Measurements from ENCODE around the gene SUV39H1.
"Not testable (repeated sequence)": the region's sequence is repeated elsewhere in the genome, so short reads cannot be mapped to it uniquely, and the experiment has no call there.

The SUV39H1 gene

DNA sequence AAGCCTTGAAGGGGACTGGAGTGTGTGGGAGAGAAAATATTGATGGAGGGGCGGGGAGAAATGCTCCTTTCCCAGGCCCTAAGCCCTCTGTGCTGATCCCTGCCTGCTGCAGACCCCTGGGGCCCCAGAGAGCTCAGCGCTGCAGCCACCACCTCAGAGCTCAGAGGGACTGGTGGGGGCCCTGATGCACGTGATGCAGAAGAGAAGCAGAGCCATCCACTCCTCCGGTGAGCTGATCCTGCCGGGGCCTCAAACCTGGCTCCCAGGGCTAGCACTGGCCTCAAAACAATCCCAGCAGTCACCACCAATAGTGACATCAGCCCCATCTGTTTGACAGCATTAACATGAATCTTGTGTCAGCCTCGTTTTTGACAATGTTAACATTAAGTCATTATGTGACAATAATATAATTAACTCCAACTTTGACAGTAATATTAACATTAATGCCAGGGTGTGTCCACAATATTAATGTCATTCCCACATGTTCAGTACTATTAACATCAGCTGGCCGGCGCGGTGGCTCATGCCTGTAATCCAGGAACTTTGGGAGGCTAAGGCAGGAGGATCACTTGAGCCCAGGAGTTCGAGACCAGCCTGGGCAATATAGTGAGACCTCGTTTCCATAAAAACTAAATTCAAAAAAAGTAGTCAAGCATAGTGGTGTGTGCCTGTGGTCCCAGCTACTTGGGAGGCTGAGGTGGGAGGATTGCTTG lies 7.2 kb upstream of the SUV39H1 start:
- DNase-seq (ENCODE audit: low spot score) = no peak
- in situ Hi-C loops (cut with MboI; ENCODE audit: low pct_unique_long_range_greater_than_20kb, low sequenced_read_pairs, unreplicated experiment) = no loop called here
- TF ChIP-seq, protein P1, sequence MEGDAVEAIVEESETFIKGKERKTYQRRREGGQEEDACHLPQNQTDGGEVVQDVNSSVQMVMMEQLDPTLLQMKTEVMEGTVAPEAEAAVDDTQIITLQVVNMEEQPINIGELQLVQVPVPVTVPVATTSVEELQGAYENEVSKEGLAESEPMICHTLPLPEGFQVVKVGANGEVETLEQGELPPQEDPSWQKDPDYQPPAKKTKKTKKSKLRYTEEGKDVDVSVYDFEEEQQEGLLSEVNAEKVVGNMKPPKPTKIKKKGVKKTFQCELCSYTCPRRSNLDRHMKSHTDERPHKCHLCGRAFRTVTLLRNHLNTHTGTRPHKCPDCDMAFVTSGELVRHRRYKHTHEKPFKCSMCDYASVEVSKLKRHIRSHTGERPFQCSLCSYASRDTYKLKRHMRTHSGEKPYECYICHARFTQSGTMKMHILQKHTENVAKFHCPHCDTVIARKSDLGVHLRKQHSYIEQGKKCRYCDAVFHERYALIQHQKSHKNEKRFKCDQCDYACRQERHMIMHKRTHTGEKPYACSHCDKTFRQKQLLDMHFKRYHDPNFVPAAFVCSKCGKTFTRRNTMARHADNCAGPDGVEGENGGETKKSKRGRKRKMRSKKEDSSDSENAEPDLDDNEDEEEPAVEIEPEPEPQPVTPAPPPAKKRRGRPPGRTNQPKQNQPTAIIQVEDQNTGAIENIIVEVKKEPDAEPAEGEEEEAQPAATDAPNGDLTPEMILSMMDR (IDR thresholded peaks at IDR 0.05; ENCODE audit: extremely low read depth, insufficient read depth, missing control alignments) = no peak

DNA sequence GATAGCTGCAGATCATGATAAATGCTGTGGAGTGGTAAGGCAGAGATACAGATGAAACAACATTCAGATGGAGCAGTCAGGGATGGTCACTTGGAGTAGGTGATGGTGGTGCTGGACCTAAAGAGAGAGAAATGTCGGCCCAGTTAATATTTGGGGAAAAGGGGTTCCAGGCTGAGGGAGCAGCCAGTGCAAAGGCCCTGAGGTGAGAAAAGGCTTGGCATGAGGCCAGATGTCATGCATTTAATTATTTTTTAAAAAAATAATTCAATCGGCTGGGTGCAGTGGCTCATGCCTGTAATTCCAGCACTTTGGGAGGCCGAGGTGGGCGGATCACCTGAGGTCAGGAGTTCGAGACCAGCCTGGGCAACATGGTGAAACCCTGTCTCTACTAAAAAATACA lies 4.8 kb upstream of the SUV39H1 start:
- in situ Hi-C loops (cut with MboI; ENCODE audit: low pct_unique_long_range_greater_than_20kb, low sequenced_read_pairs, unreplicated experiment); DNase-seq (ENCODE audit: low spot score): not testable (repeated sequence)

DNA sequence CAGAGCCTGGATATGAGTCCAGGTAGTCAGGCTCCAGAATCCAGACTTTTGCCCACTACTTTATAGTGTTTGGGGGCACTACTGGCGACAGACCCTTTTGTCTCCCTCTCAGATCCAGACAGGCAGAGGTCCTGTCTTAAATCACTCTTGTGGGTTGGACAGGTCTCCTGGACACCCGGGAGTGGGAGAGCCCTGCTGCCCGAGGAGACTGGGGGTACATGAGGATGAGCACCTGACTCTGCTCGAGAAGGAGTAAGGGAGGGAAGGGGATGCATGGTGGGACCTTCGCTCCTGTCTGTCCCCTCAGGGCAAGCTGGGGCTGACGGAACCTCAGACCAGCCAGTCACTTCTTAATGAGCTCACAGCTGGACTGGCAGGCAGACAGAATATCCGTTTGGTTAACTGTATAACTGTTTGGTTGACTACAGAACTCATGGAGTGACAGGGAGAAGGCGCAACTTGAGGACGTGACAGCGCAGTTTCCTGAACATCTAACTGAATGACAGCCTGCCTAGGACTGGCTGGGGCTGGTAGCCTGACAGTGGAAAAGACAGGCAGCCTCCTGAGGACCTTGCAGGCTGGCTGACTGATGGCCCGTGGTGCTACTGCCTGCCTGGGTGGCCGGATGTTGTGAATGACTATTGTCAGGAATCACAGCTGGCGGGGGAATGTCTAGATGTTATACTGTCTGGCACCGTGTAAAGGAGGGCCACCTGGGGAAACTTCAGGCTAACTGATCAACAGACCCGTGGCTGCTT lies 1.6 kb upstream of the SUV39H1 start:
- TF ChIP-seq, protein P1 (IDR thresholded peaks at IDR 0.05; ENCODE audit: extremely low read depth, insufficient read depth, missing control alignments) = no peak
- DNase-seq (ENCODE audit: low spot score) = no peak
- in situ Hi-C loops (cut with MboI; ENCODE audit: low pct_unique_long_range_greater_than_20kb, low sequenced_read_pairs, unreplicated experiment) = no loop called here

DNA sequence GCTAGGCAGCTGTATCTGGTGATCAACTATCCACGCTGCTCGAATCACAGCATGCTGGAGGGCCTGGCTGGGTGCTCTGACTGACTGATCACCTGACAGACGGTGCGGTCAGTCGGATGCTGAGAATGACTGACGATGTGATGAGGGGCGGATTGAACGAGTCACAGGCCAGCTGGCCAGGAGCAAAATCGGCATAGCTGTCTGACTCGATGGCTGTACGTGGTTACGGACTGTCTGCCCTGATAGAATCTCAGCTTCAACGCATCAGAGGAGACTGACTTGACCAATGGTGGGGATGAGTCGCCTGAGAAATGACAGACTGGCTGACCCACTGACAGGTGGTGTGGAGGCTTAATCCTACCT lies 1.0 kb upstream of the SUV39H1 start:
- DNase-seq (ENCODE audit: low spot score) = no peak
- TF ChIP-seq, protein P1 (IDR thresholded peaks at IDR 0.05; ENCODE audit: extremely low read depth, insufficient read depth, missing control alignments) = no peak
- in situ Hi-C loops (cut with MboI; ENCODE audit: low pct_unique_long_range_greater_than_20kb, low sequenced_read_pairs, unreplicated experiment) = no loop called here

DNA sequence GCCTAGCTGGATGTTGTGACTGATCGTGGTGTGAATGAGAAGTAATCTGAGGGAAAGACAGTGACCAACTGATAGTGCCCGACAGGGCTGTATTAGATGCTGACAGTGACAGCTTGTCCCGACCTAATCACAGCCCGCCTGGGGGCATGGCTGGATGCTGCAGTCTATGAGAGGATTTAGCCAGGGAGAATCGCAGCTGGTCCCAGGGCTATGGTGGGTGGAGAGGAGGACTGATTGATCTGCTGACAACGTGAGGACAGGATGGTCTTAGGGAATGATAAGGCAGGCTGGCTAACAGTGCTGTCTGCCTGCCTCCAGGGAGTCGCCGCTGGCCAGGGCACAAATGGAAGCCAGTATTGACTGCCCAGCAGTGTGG lies 621 bp upstream of the SUV39H1 start:
- in situ Hi-C loops (cut with MboI; ENCODE audit: low pct_unique_long_range_greater_than_20kb, low sequenced_read_pairs, unreplicated experiment) = no loop called here
- no peak for DNase-seq (ENCODE audit: low spot score)
- TF ChIP-seq, protein P1 (IDR thresholded peaks at IDR 0.05; ENCODE audit: extremely low read depth, insufficient read depth, missing control alignments) = no peak

DNA sequence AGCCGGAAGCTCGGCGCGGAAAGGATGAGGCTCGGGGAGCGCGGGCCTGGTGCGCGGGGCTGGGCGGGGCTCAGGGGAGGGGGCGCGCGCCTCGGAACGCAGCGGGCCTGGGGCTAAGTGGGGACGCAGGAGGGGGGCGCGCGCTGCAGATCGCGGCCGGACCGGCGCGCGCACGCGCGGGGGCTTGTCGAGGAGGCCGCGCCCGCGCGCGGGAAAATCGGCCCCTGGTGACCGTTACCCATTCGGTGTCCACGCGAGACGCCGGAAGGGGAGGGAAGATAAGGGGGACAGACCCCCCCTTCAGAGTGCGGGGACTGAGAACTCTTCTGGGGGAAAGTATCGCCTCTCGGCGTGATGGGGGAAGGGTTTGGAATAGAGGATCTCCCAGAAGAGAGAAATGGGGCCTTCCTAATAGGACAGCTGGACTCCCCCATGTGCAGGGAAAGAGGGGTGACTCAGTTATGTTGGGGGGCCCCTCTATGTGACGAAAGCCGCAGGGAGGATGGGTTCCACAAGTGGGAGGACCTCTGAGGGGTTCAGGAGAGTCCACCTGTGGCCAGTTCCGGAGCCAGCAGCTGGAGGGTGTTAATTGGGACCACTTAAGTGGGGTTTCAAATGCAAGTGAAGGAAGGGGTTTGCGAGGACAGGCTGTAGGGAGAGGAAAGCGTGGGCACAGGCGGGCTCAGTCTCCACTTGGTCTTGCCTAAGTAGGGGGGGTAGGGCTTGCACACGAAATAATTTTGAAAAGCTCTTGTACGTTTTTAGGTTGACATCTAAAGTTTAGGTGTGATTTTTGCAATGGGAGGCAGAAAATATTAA lies 584 bp downstream of the SUV39H1 start:
- TF ChIP-seq, protein P1 (IDR thresholded peaks at IDR 0.05; ENCODE audit: extremely low read depth, insufficient read depth, missing control alignments) = no peak
- DNase-seq (ENCODE audit: low spot score) = peak; percentile 76
- in situ Hi-C loops (cut with MboI; ENCODE audit: low pct_unique_long_range_greater_than_20kb, low sequenced_read_pairs, unreplicated experiment) = no loop called here

Measured in GM13977 (cell line).